GM19397 (cell line): ENCODE results near the gene NUP50.
A peak's percentile ranks its signal among the peaks of the same experiment; 100 is the strongest.

Experiments
- ATAC-seq: cut with Tn5 transposase; IDR thresholded peaks from one replicate; pipeline ENCODE4 v1.9.1; 2021; ENCODE audit warnings: mild to moderate bottlenecking, moderate library complexity; ENCODE audit not compliant: unreplicated experiment

The NUP50 gene

GRCh38 chr22:45163451-45164269, at the start of gene NUP50:
Gene NUP50, plus strand, starts transcription at chr22:45163925. Its CDS starts 4,253 bp downstream, at chr22:45168178.
- ATAC-seq: peak; percentile 83

GRCh38 chr22:45120440-45120839, 43.3 kb upstream of the NUP50 start:
- ATAC-seq: no peak

DNA sequence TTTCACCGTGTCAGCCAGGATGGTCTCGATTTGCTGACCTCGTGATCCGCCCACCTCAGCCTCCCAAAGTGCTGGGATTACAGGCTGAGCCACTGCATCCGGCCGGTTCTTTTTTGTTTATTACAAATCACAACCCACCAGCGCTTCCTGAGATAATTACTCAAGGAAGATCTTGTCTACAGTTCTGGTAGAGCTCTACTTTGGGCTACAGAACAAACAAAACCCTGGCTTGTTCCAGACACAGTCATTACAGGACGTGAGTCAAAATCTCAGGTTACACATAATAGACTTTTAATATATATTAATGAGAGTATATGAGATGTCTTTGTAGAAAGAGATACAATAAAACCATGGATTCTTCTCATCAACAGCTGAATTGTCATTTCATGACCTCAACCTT, 42.8 kb upstream of the NUP50 start:
- ATAC-seq: no peak

DNA sequence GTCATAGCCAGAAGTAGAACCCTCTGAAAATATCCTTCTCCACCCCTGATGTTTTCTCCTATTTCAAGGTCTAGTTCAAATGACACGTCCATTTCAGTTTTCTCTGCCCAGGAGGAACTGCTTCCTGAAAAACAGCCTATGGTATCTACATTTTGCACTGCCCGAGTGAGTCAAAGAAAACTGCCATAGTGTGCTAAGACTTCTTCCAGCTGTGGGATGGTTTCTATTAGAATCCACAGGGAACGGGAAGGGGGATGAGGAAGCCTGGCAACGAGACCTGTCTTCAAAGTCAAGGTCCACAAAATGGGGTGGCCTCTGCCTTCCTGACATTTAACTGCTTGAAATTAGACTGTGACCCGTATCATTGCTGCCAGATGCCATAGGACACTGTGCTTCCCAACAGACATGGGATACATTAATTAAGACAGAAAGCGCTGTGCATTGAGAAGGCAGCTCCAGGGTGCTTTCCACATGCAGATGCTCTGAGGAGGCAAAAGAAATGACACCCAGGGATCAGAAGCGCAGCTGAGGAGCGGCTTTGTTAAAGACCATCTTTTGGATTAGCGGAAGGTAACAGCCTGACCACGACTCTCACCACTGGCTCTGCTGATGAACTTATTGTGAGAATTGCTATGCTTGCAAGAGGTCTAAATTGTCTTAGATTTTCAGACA, 39.4 kb upstream of the NUP50 start:
- no peak for ATAC-seq

DNA sequence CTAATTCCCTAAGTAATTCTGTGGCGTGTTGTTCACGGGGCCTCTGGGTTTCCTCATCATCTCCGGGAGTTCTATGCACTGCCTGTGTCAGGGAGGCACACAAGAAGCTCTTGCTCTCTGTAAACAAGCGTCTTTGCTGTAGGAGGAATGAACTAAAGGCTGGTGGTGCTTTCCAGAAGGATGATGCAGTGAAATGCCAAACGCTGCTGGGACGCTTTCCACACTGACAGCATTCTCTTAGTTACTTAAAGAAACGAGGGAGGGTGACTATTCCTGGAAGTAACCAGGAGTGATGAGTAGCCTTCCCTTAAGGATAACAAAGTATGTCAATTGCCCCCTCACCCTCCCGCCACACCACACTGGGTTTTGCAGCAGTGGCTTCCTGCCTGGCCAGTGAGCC, 38.5 kb upstream of the NUP50 start:
- no peak for ATAC-seq

DNA sequence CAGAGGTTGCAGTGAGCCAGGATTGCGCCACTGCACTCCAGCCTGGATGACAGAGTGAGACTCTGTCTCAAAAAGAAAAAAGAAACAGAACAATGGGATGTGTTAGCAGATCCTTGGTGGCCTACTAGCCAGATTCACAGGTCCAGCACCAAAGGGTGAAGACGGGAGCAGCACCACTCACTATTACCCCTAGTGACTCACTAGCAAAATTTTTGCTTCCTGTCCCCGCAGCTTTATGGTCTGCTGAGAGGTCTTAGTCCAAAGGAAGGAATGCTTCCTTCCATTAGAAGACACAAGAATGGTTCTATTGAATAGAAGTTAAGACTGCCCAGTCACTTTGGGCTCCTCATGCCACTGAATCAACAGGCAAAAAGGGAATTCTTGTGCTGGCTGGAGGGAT, 35.9 kb upstream of the NUP50 start:
- ATAC-seq: no peak

GRCh38 chr22:45129703-45130524, 33.8 kb upstream of the NUP50 start:
- no peak for ATAC-seq

GRCh38 chr22:45130891-45131290, 32.8 kb upstream of the NUP50 start:
- ATAC-seq: no peak

DNA sequence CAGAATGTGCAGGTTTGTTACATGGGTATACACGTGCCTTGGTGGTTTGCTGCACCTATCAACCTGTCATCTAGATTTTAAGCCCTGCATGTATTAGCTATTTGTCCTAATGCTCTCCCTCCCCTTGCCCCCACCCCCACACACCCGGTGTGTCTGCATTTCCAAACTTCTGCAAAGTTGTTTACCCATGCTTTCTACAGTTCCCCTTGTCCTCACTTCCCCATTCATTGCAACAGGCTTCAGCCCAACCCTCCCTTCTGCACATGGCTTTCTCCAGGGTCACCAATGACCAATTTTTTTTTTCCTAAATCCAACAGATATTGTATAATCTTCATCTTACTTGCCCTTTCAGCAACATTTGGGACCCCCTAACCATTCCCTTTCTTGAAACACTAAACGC, 32.0 kb upstream of the NUP50 start:
- no peak for ATAC-seq

- no peak for ATAC-seq
Observed at GRCh38 chr22:45134313-45134712, 29.4 kb upstream of the NUP50 start.

DNA sequence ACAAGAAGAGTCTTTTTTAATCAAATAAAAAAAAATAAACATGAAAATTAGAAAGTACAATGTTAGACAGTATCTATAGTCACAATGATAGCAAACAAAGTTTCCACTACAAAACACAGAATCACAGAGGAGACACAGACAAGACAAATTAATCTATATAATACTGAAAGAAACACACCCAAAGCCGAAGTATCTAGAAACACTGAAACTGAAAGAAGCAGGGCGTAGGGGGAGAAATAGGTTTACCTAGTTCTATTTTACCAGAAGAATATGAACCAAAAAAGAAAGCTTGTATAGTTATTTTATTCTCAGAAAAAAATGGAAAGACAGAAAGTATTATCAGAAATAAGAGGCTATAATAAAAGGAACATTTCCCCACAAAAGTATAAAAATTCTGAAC, 27.1 kb upstream of the NUP50 start:
- ATAC-seq: no peak

DNA sequence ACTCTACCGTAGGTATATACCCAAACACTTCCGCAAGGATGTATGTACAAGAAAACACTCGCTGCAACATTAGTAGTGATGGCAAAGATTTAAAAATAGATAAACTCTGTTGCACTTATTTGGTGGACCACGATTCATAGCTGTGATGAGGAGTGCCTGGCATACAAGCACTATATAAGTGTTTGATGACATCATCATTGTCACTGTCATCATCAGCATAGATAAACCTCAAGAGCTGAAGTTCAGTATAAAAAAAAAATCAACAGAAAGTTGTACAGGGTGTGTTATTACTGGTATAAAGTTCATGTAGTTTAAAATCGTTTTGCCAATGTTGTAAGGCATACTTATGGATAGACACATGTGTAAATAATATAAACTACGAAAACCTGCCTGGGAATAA, 24.0 kb upstream of the NUP50 start:
- ATAC-seq: no peak

GRCh38 chr22:45142376-45142775, 21.3 kb upstream of the NUP50 start:
- ATAC-seq: no peak

GRCh38 chr22:45144916-45145315, 18.8 kb upstream of the NUP50 start:
- ATAC-seq: no peak

- no peak for ATAC-seq
Observed at GRCh38 chr22:45149671-45150070, 14.1 kb upstream of the NUP50 start.

- no peak for ATAC-seq
Observed at GRCh38 chr22:45150139-45150538, 13.6 kb upstream of the NUP50 start.

DNA sequence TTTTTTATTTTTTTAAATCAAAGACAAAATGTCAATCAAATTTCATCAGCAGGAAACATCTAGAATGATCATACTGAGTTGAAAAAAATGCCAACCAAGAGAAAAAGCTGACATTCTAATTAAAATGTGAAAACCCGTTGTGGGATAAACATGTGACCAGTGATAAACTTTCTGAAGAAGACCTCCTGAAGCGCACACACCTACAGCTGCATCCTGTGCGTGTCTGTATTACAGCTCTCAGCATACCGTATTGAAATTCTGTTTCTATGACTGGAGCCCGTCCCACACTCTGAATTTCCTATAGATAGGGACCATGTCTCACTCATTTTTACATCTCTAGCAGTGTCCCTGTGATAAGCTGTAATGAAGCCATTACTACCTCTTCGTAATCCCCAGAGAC, 12.2 kb upstream of the NUP50 start:
- no peak for ATAC-seq

- no peak for ATAC-seq
Observed at GRCh38 chr22:45154383-45154782, 9.3 kb upstream of the NUP50 start.

DNA sequence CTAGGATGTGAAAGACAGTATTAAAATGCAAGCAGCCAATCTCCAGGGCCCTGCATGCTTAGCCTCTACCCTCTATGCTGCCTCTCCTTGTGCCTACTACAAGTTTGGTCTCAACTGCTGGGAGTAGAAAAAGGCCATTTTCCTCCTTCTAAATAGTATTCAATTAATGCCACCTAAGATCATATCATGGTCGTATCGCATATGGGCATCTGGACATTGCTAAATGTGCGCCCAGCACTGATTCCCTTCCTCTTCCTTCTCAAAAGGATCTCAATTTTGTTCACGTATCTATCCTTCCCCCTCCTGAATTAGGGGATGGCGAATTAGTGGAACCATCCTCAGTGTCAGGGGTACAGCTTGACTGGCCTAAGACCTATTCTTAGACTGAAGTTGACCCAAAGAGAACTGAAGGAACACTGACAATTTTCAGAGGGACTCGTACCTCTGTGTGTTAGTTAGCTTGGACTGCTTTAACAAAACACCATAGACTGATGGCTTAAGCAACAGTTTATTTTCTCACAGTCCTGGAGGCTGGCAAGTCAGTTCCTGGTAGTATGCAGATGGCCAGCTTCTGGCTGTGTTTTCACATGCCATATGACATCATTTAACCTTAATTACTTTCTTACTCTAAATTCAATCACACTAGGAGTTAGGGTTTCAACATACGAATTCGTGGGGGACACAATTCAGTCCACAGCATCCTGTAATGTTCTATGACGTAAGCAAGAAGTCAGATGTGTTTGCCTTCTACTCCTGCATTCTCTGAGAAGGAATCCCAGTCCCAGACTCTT, 8.5 kb upstream of the NUP50 start:
- ATAC-seq: no peak

GRCh38 chr22:45157907-45158306, 5.8 kb upstream of the NUP50 start:
- ATAC-seq: no peak
